HL-60 (cell line): Measurements from ENCODE around the gene WDR37.
"Not testable (repeated sequence)": the region's sequence is repeated elsewhere in the genome, so short reads cannot be mapped to it uniquely, and the experiment has no call there.

ENCODE experiments used
- DNase-seq, 2 experiments: peaks; one replicate each; pipeline ENCODE4 v3.0.0-alpha.2; 2010 to 2020; ENCODE audit warnings: low read depth in 1 of 2, low spot score in 1 of 2
- H3K27ac ChIP-seq: fragments of 250-450 bp; sonication (Bioruptor Pico); replicated peaks from 2 replicates; pipeline ENCODE4 v1.5.1; 2020; ENCODE audit warnings: mild to moderate bottlenecking, moderate library complexity
- H3K27me3 ChIP-seq: fragments of 250-450 bp; sonication (Bioruptor Pico); 2 replicates; pipeline ENCODE4 v1.5.1; 2021; ENCODE audit warnings: mild to moderate bottlenecking, moderate library complexity; ENCODE audit not compliant: insufficient read depth, poor library complexity, severe bottlenecking
- H3K4me3 ChIP-seq: replicated peaks from 2 replicates; pipeline ENCODE4 v1.5.1; 2011; ENCODE audit warnings: mild to moderate bottlenecking, control low read depth, low read length; ENCODE audit not compliant: insufficient read depth
- CTCF ChIP-seq: IDR thresholded peaks from one replicate; pipeline ENCODE4 v1.5.1; 2011; ENCODE audit warnings: low read length, control low read depth, inconsistent platforms; ENCODE audit not compliant: insufficient read depth
- GABPA ChIP-seq: IDR thresholded peaks from 2 replicates; pipeline ENCODE4 v1.6.1; 2012; ENCODE audit warnings: low read depth
- POLR2AphosphoS5 ChIP-seq: IDR thresholded peaks from 2 replicates; pipeline ENCODE4 v1.6.1; 2012; ENCODE audit warnings: low read depth
- REST ChIP-seq: IDR thresholded peaks from 2 replicates; pipeline ENCODE4 v1.6.1; 2012; ENCODE audit warnings: low read depth; ENCODE audit not compliant: insufficient replicate concordance
- SPI1 ChIP-seq: IDR thresholded peaks from 2 replicates; pipeline ENCODE4 v1.6.1; 2012; ENCODE audit warnings: low read depth, mild to moderate bottlenecking, borderline replicate concordance

WDR37 gene

GRCh38 chr10:1035201-1035600 lies 21.0 kb upstream of the WDR37 start:
- no peak for DNase-seq
- H3K27me3 ChIP-seq: no peaks in the 10 kb centered on the region
- no peak for TF ChIP-seq SPI1
- no peak for TF ChIP-seq CTCF
- TF ChIP-seq REST: no peak
- no peak for TF ChIP-seq GABPA
- no peak for TF ChIP-seq POLR2AphosphoS5
- no peak overlapping the region for H3K4me3 ChIP-seq
- H3K27ac ChIP-seq: no peak overlapping the region

- TF ChIP-seq POLR2AphosphoS5 (no peak), REST (no peak), CTCF (no peak), GABPA (no peak), SPI1 (no peak)
- Histone ChIP-seq H3K4me3 (no peak overlapping the region), H3K27ac (no peak overlapping the region), H3K27me3 (no peaks in the 10 kb centered on the region)
- DNase-seq: no peak
Observed at GRCh38 chr10:1036341-1036791, 19.8 kb upstream of the WDR37 start.

GRCh38 chr10:1037098-1037497 lies 19.1 kb upstream of the WDR37 start:
- Histone ChIP-seq H3K27ac (no peak overlapping the region), H3K27me3 (no peaks in the 10 kb centered on the region), H3K4me3 (no peak overlapping the region)
- TF ChIP-seq GABPA: no peak
- TF ChIP-seq REST: no peak
- no peak for TF ChIP-seq SPI1
- TF ChIP-seq POLR2AphosphoS5: no peak
- no peak for TF ChIP-seq CTCF
- DNase-seq: no peak

- not testable (repeated sequence) for H3K4me3 ChIP-seq, DNase-seq, H3K27me3 ChIP-seq, H3K27ac ChIP-seq
Observed at GRCh38 chr10:1038769-1039168, 17.4 kb upstream of the WDR37 start.
